Keratinocyte (primary cell): ENCODE measurements around the gene FAIM2. TPM values are rescaled to one million over a fixed set of nuclear protein-coding genes. Genes with fewer than 3 reads are reported as not detected.
A peak's percentile ranks its signal among the peaks of the same experiment; 100 is the strongest.

ENCODE experiments used
- DNase-seq: peaks from one replicate; pipeline ENCODE4 v3.0.0-alpha.2; 2011; ENCODE audit warnings: low read depth, missing footprints, low spot score
- FAIRE-seq: peaks from 2 replicates; lab custom pipeline; 2011; peaks lifted over from hg19 to GRCh38; lab: Jason Lieb, UNC
- H2AFZ ChIP-seq: 2 replicates; pipeline ENCODE4 v1.6.0; 2012; ENCODE audit warnings: low read length, control low read depth, inconsistent platforms; ENCODE audit not compliant: control insufficient read depth
- H3K27ac ChIP-seq: 2 replicates; pipeline ENCODE4 v1.5.1; 2011; ENCODE audit warnings: low read length; ENCODE audit not compliant: control insufficient read depth, insufficient read depth
- H3K27me3 ChIP-seq: 3 replicates; pipeline ENCODE4 v1.6.0; 2011; ENCODE audit warnings: low read length; ENCODE audit not compliant: control insufficient read depth, insufficient read depth; ENCODE audit errors: extremely low read depth
- H3K36me3 ChIP-seq, 2 experiments: 2 replicates in 1 of 2; 3 replicates in 1 of 2; pipeline ENCODE4 v1.5.1; 2011; ENCODE audit warnings: low read length in 2 of 2, mild to moderate bottlenecking in 1 of 2; ENCODE audit not compliant: control insufficient read depth in 2 of 2, insufficient read depth in 2 of 2; ENCODE audit errors: extremely low read depth in 1 of 2
- H3K4me1 ChIP-seq: 3 replicates; pipeline ENCODE4 v1.5.1; 2011; ENCODE audit warnings: low read length; ENCODE audit not compliant: control insufficient read depth, insufficient read depth; ENCODE audit errors: extremely low read depth
- H3K4me2 ChIP-seq: 3 replicates; pipeline ENCODE4 v1.6.0; 2011; ENCODE audit warnings: low read depth, low read length; ENCODE audit not compliant: control insufficient read depth, insufficient read depth; ENCODE audit errors: extremely low read depth
- H3K4me3 ChIP-seq, 3 experiments: fragments of 200-600 bp in 1 of 3; sonication (generic) in 1 of 3; 2 replicates in 2 of 3; 3 replicates in 1 of 3; pipeline ENCODE4 v1.5.1; 2011 to 2016; ENCODE audit warnings: low read length in 3 of 3, mild to moderate bottlenecking in 3 of 3, control low read depth in 2 of 3, inconsistent platforms in 1 of 3, low read depth in 1 of 3, mixed read lengths in 1 of 3, mixed run types in 1 of 3, moderate library complexity in 1 of 3; ENCODE audit not compliant: control insufficient read depth in 2 of 3, insufficient read depth in 2 of 3; ENCODE audit errors: extremely low read depth in 1 of 3
- H3K79me2 ChIP-seq: 2 replicates; pipeline ENCODE4 v1.6.0; 2012; ENCODE audit warnings: low read length; ENCODE audit not compliant: control insufficient read depth, insufficient read depth
- H3K9ac ChIP-seq: 3 replicates; pipeline ENCODE4 v1.6.0; 2011; ENCODE audit warnings: low read length; ENCODE audit not compliant: control insufficient read depth, insufficient read depth; ENCODE audit errors: extremely low read depth
- H3K9me1 ChIP-seq: 3 replicates; pipeline ENCODE4 v1.6.0; 2011; ENCODE audit warnings: low read length; ENCODE audit not compliant: control insufficient read depth, insufficient read depth; ENCODE audit errors: extremely low read depth
- H3K9me3 ChIP-seq: 2 replicates; pipeline ENCODE4 v1.5.1; 2012; ENCODE audit warnings: low read depth, low read length; ENCODE audit not compliant: control insufficient read depth
- H4K20me1 ChIP-seq: 3 replicates; pipeline ENCODE4 v1.6.0; 2011; ENCODE audit warnings: low read length; ENCODE audit not compliant: control insufficient read depth, insufficient read depth; ENCODE audit errors: extremely low read depth
- EZH2 ChIP-seq: IDR thresholded peaks from one replicate; pipeline ENCODE4 v1.6.1; 2012; ENCODE audit warnings: inconsistent platforms, mild to moderate bottlenecking, low read length, moderate library complexity
- dilution Hi-C: fragments of 300-500 bp; cut with MboI; formaldehyde crosslinking; loops from one replicate; pipeline ENCODE4 v1.7.0; 2020; ENCODE audit warnings: low sequenced_read_pairs; ENCODE audit not compliant: extremely low pct_ligation_motif_present
- polyA plus RNA-seq, 5 experiments: library from polyadenylated mRNA; depleted of rRNA in 3 of 5; stranded (reverse) in 3 of 5; stranded (forward) in 1 of 5; unstranded in 1 of 5; fragments of >200 nt; gene quantifications; 1 replicate in 1 of 5; 2 replicates in 3 of 5; 3 replicates in 1 of 5; pipeline versions ENCODE4 v1.2.1 to v1.2.3, GENCODE V29; 2011 to 2012; ENCODE audit warnings: missing spikeins in 2 of 5, low read depth in 1 of 5, low replicate concordance in 1 of 5
- TF ChIP-seq, protein P1 (sequence below), 3 experiments: IDR thresholded peaks in 1 of 3; conservative IDR thresholded peaks in 1 of 3; optimal IDR thresholded peaks in 1 of 3; 2 replicates in 2 of 3; 3 replicates in 1 of 3; pipeline versions ENCODE3 to v1.5.1; 2011; ENCODE audit warnings: low read length in 3 of 3, mild to moderate bottlenecking in 3 of 3, moderate library complexity in 2 of 3, control low read depth in 1 of 3, inconsistent platforms in 1 of 3; ENCODE audit not compliant: insufficient read depth in 2 of 3; ENCODE audit errors: extremely low read depth in 1 of 3

Gene FAIM2
- polyA plus RNA-seq, 1 donor (not counting 4 experiments of a cell fraction or from before 2014, with no cell fraction given): not detected

DNA sequence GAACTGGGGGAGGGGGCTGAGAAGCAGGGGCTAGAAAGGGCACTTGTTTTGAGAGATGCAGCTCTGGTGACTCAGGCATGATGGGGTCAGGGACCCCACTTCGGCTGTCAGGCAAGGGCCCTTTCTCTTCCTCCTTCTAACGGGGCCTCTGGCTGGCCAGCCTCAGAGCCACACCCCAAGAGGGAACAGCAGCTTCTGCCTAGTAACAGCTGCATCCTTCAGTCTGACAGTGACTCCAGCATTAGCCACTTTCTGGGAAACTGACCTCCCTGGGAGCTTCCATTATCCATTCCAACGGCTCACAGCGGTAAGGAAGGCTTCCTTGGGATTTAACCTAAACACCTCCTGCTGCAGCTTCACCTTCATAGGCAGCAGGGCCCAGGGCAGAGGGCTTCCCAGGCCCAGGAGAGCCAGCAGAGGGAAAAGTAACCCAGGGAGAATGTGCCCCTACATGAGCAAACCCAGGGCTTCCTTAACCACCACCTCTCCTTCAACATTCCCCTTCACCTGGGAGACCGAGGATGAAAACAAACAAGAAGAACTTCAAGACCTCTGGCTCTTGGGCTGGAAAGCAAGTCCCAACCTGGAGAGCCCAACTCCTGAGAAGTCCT is 78.2 kb downstream of the FAIM2 start:
- Histone ChIP-seq H3K9ac (peak overlapping the region; percentile 55), H4K20me1 (peaks cover 14% of the 10 kb centered on the region), H3K4me1 (peaks cover 38% of the 10 kb centered on the region), H3K4me2 (peak overlapping the region; percentile 99), H3K9me3 (no peaks in the 10 kb centered on the region), H2AFZ (no peak overlapping the region), H3K27me3 (no peaks in the 10 kb centered on the region), H3K79me2 (peaks cover 48% of the 10 kb centered on the region), H3K9me1 (peaks cover 11% of the 10 kb centered on the region), H3K4me3 (peak overlapping the region in 2 of 3 experiments; percentile 1 to 6), H3K27ac (peak overlapping the region; percentile 27), H3K36me3 (peaks cover 3 to 6% of the 10 kb centered on the region in 2 experiments)
- DNase-seq (no peak), FAIRE-seq (peak; percentile 29)
- dilution Hi-C loops: no loop called here
- TF ChIP-seq EZH2: no peak
- TF ChIP-seq, protein P1, sequence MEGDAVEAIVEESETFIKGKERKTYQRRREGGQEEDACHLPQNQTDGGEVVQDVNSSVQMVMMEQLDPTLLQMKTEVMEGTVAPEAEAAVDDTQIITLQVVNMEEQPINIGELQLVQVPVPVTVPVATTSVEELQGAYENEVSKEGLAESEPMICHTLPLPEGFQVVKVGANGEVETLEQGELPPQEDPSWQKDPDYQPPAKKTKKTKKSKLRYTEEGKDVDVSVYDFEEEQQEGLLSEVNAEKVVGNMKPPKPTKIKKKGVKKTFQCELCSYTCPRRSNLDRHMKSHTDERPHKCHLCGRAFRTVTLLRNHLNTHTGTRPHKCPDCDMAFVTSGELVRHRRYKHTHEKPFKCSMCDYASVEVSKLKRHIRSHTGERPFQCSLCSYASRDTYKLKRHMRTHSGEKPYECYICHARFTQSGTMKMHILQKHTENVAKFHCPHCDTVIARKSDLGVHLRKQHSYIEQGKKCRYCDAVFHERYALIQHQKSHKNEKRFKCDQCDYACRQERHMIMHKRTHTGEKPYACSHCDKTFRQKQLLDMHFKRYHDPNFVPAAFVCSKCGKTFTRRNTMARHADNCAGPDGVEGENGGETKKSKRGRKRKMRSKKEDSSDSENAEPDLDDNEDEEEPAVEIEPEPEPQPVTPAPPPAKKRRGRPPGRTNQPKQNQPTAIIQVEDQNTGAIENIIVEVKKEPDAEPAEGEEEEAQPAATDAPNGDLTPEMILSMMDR (optimal IDR thresholded peaks at IDR 0.05 in 1 of 3, IDR thresholded peaks at IDR 0.05 in 1 of 3, conservative IDR thresholded peaks at IDR 0.05 in 1 of 3; ENCODE audit: extremely low read depth in 1 of 3, insufficient read depth in 2 of 3, low read length in 3 of 3): no peak

DNA sequence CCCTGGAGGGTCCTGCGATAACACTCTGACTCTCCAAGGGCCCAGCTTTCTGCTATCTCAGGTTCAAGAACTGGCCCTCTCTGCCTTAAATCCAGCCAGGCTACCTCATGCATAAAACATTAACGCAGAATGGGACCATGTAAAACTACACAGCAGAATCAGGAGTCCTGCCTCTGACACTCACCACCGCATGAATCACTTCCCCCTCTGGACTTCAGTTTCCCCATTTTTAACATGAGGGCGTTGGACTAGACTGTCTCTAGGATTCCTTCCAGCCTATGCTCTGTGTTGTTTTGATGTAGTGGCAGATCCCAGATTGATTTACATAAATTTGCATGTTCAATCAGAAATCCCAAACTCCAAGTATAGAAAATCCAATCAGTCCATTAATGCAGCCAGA is 78.8 kb downstream of the FAIM2 start:
- Histone ChIP-seq H2AFZ (no peak overlapping the region), H3K9me3 (no peaks in the 10 kb centered on the region), H3K79me2 (peaks cover 49% of the 10 kb centered on the region), H3K9me1 (peaks cover 11% of the 10 kb centered on the region), H3K4me2 (peak overlapping the region; percentile 99), H3K27ac (peak overlapping the region; percentile 27), H3K27me3 (no peaks in the 10 kb centered on the region), H4K20me1 (peaks cover 14% of the 10 kb centered on the region), H3K4me3 (peak overlapping the region in 1 of 3 experiments; percentile 1), H3K36me3 (peaks cover 3 to 6% of the 10 kb centered on the region in 2 experiments), H3K9ac (peak overlapping the region; percentile 55), H3K4me1 (peaks cover 38% of the 10 kb centered on the region)
- TF ChIP-seq EZH2: no peak
- TF ChIP-seq, protein P1 (optimal IDR thresholded peaks at IDR 0.05 in 1 of 3, IDR thresholded peaks at IDR 0.05 in 1 of 3, conservative IDR thresholded peaks at IDR 0.05 in 1 of 3; ENCODE audit: extremely low read depth in 1 of 3, insufficient read depth in 2 of 3, low read length in 3 of 3): no peak
- FAIRE-seq: no peak
- no peak for DNase-seq
- dilution Hi-C loops: no loop called here
